A549 (cell line): ENCODE results near the gene RNF38. TPM values are rescaled to one million over a fixed set of nuclear protein-coding genes. Genes with fewer than 3 reads are reported as not detected.
"Not testable (repeated sequence)": the region's sequence is repeated elsewhere in the genome, so short reads cannot be mapped to it uniquely, and the experiment has no call there.

Source experiments
- ATAC-seq, 2 experiments: fragments of 200-7000 bp in 1 of 2; fragments of >200 bp in 1 of 2; cut with Nextera tagmentation in 1 of 2; cut with Tn5 transposase in 1 of 2; 3 replicates each; pipeline versions ENCODE4 v1.8.0 to v1.9.1; 2018 to 2020; ENCODE audit warnings: mild to moderate bottlenecking in 1 of 2, moderate library complexity in 1 of 2
- CTCF ChIA-PET: fragments of 300-600 bp; sonication (Branson Sonifier 250); formaldehyde crosslinking; extraction: SDS; loops from one replicate; lab custom pipeline; 2021; ENCODE audit warnings: antibody characterized with exemption, inconsistent platforms; lab: Yijun Ruan, JAX
- POLR2A ChIA-PET: fragments of 350-600 bp; formaldehyde crosslinking; extraction: SDS; loops from one replicate; lab custom pipeline; 2021; ENCODE audit warnings: antibody characterized with exemption, inconsistent platforms; lab: Yijun Ruan, JAX
- DNase-seq, 2 experiments: peaks; one replicate each; pipeline versions ENCODE4 v3.0.0 to v3.0.0-alpha.2; 2011 to 2016; ENCODE audit warnings: low read depth in 1 of 2, low spot score in 1 of 2
- FAIRE-seq: peaks from 2 replicates; lab custom pipeline; 2011; peaks lifted over from hg19 to GRCh38; lab: Jason Lieb, UNC
- H3K27ac ChIP-seq, 2 experiments: fragments of >200 bp; sonication (Bioruptor Twin); formaldehyde crosslinking; 3 replicates each; pipeline ENCODE4 v1.5.1; 2016 to 2017
- H3K4me1 ChIP-seq: fragments of >200 bp; sonication (Bioruptor Twin); formaldehyde crosslinking; 3 replicates; pipeline ENCODE4 v1.6.1; 2016
- H3K4me2 ChIP-seq: fragments of >200 bp; sonication (Bioruptor Twin); formaldehyde crosslinking; 3 replicates; pipeline ENCODE4 v1.6.1; 2016
- H3K4me3 ChIP-seq: fragments of >200 bp; sonication (Bioruptor Twin); formaldehyde crosslinking; 3 replicates; pipeline ENCODE4 v1.5.1; 2016
- H3K9me3 ChIP-seq: fragments of >200 bp; sonication (Bioruptor Twin); formaldehyde crosslinking; 3 replicates; pipeline ENCODE4 v1.6.1; 2016
- CBX2 ChIP-seq: fragments of 200-600 bp; sonication (generic); IDR thresholded peaks from 2 replicates; pipeline ENCODE4 v1.6.1; 2016; ENCODE audit warnings: low read depth, mild to moderate bottlenecking, borderline replicate concordance
- EHF ChIP-seq: fragments of 250-450 bp; sonication (Bioruptor Pico); IDR thresholded peaks from 2 replicates; pipeline ENCODE4 v1.5.0; 2020; ENCODE audit warnings: mild to moderate bottlenecking
- ELK1 ChIP-seq: fragments of 150-350 bp; IDR thresholded peaks from 2 replicates; pipeline ENCODE4 v1.6.1; 2014; ENCODE audit warnings: low read depth, mild to moderate bottlenecking, low read length
- FOSB ChIP-seq: fragments of 250-450 bp; sonication (Bioruptor Pico); IDR thresholded peaks from 2 replicates; pipeline ENCODE4 v1.5.0; 2020; ENCODE audit warnings: mild to moderate bottlenecking, moderate library complexity
- GATA3 ChIP-seq: IDR thresholded peaks from 2 replicates; pipeline ENCODE4 v1.6.1; 2012; ENCODE audit warnings: borderline replicate concordance
- HES2 ChIP-seq: fragments of >200 bp; sonication (Bioruptor Twin); formaldehyde crosslinking; IDR thresholded peaks from 2 replicates; pipeline ENCODE4 v1.6.1; 2016
- HMGXB4 ChIP-seq: fragments of 250-450 bp; sonication (Bioruptor Pico); IDR thresholded peaks from 2 replicates; pipeline ENCODE4 v1.5.0; 2021; ENCODE audit warnings: mild to moderate bottlenecking, moderate library complexity, borderline replicate concordance
- HOXB13 ChIP-seq: fragments of 250-450 bp; sonication (Bioruptor Pico); IDR thresholded peaks from 2 replicates; pipeline ENCODE4 v1.5.0; 2020; ENCODE audit warnings: low read depth, mild to moderate bottlenecking, moderate library complexity
- JUN ChIP-seq, 2 experiments: fragments of >200 bp; sonication (Bioruptor Twin); formaldehyde crosslinking; IDR thresholded peaks; 2 replicates in 1 of 2; 3 replicates in 1 of 2; pipeline ENCODE4 v1.6.1; 2016 to 2017
- JUNB ChIP-seq: fragments of >200 bp; sonication (Bioruptor Twin); formaldehyde crosslinking; IDR thresholded peaks from 2 replicates; pipeline ENCODE4 v1.6.1; 2016
- MAFK ChIP-seq: fragments of 450-650 bp; IDR thresholded peaks from 2 replicates; pipeline ENCODE4 v1.6.1; 2014; ENCODE audit not compliant: partially characterized antibody
- MAX ChIP-seq: IDR thresholded peaks from 2 replicates; pipeline ENCODE4 v1.6.1; 2012
- MYC ChIP-seq: IDR thresholded peaks from 2 replicates; pipeline ENCODE4 v1.6.1; 2012; ENCODE audit warnings: mild to moderate bottlenecking, inconsistent platforms, low read length, improper control_type of control experiment, borderline replicate concordance
- NPAS2 ChIP-seq: fragments of 250-450 bp; sonication (Bioruptor Pico); IDR thresholded peaks from 2 replicates; pipeline ENCODE4 v1.8.0; 2022; ENCODE audit warnings: mild to moderate bottlenecking, moderate library complexity, borderline replicate concordance
- PHF8 ChIP-seq: fragments of 200-600 bp; sonication (generic); IDR thresholded peaks from 2 replicates; pipeline ENCODE4 v1.6.1; 2016; ENCODE audit warnings: low read depth, mild to moderate bottlenecking, antibody characterized with exemption, moderate library complexity, borderline replicate concordance
- POLR2A ChIP-seq: IDR thresholded peaks from 2 replicates; pipeline ENCODE4 v1.6.1; 2012; ENCODE audit warnings: mild to moderate bottlenecking, low read length
- RAD21 ChIP-seq, 2 experiments: fragments of >200 bp in 1 of 2; sonication (Bioruptor Twin) in 1 of 2; formaldehyde crosslinking in 1 of 2; IDR thresholded peaks in 1 of 2; conservative IDR thresholded peaks in 1 of 2; 2 replicates in 1 of 2; 3 replicates in 1 of 2; pipeline ENCODE4 v1.6.1; 2012 to 2018; ENCODE audit warnings: inconsistent platforms in 1 of 2
- RCOR1 ChIP-seq: fragments of 150-350 bp; IDR thresholded peaks from 2 replicates; pipeline ENCODE4 v1.6.1; 2014; ENCODE audit warnings: antibody characterized with exemption, low read length, low read depth
- SMC3 ChIP-seq: fragments of >200 bp; sonication (Bioruptor Twin); formaldehyde crosslinking; IDR thresholded peaks from 3 replicates; pipeline ENCODE4 v1.6.1; 2018; ENCODE audit warnings: inconsistent platforms
- TFCP2L1 ChIP-seq: fragments of 250-450 bp; sonication (Bioruptor Pico); IDR thresholded peaks from 2 replicates; pipeline ENCODE4 v1.5.0; 2021; ENCODE audit warnings: mild to moderate bottlenecking
- ZC3H11A ChIP-seq: fragments of 450-650 bp; IDR thresholded peaks from 2 replicates; pipeline ENCODE4 v1.6.1; 2014; ENCODE audit warnings: antibody characterized with exemption, mild to moderate bottlenecking
- ZNF302 ChIP-seq: fragments of 250-450 bp; sonication (Bioruptor Pico); IDR thresholded peaks from 2 replicates; pipeline ENCODE4 v1.9.0; 2021; ENCODE audit warnings: inconsistent platforms, mild to moderate bottlenecking, moderate library complexity
- ZSCAN20 ChIP-seq: fragments of 250-450 bp; sonication (Bioruptor Pico); IDR thresholded peaks from 2 replicates; pipeline ENCODE4 v1.8.0; 2022; ENCODE audit warnings: mild to moderate bottlenecking, moderate library complexity
- WGBS: methylation state at CpG from one replicate; pipeline ENCODE4 v1.1.6; 2017; ENCODE audit errors: missing lambda C conversion rate; 5-methylcytosine and 5-hydroxymethylcytosine counted together
- polyA plus RNA-seq, 4 experiments: library from polyadenylated mRNA; depleted of rRNA in 3 of 4; stranded (reverse); fragments of >200 nt; fragmentation: RNase III in 1 of 4; extraction: RNeasy Plus Mini Kit Qiagen cat#74134 plus additional on column Dnase treatment in 1 of 4; gene quantifications; 2 replicates in 3 of 4; 3 replicates in 1 of 4; pipeline ENCODE4 v1.2.3, GENCODE V29; 2011 to 2017

Gene RNF38
- polyA plus RNA-seq, 2 of the 4 experiments (the other 2 are of a cell fraction) = 8.7 to 13.2 TPM

GRCh38 chr9:36389590-36389989, 10.5 kb downstream of the RNF38 start (continued):
- TF ChIP-seq HMGXB4 (CRISPR knock-in tag) (no peak), PHF8 (no peak), ZNF302 (CRISPR knock-in tag) (no peak), POLR2A (no peak), SMC3 (no peak), MAFK (no peak), MYC (no peak)

GRCh38 chr9:36386396-36386965, 13.6 kb downstream of the RNF38 start:
- ATAC-seq, H3K4me2 ChIP-seq, DNase-seq, H3K9me3 ChIP-seq, H3K4me3 ChIP-seq, H3K4me1 ChIP-seq, FAIRE-seq, POLR2A ChIA-PET, H3K27ac ChIP-seq: not testable (repeated sequence)
- CTCF ChIA-PET = interaction anchor here (0.7 to 1.1 kb wide), 2 partner anchors 10 to 21 kb away, joined by 3 read pairs; no protein-coding TSS in a partner anchor
- WGBS = 90% methylated on average over 7 of the region's 7 CpGs

GRCh38 chr9:36382484-36382883, 17.6 kb downstream of the RNF38 start:
- DNase-seq = no peak
- CTCF ChIA-PET = no interaction called here
- TF ChIP-seq NPAS2 (no peak), JUNB (no peak), TFCP2L1 (CRISPR knock-in tag) (no peak), ZC3H11A (no peak), SMC3 (no peak), RCOR1 (no peak), CBX2 (no peak), RAD21 (conservative IDR thresholded peaks at IDR 0.05 in 1 of 2, IDR thresholded peaks at IDR 0.05 in 1 of 2) (no peak), EHF (CRISPR knock-in tag) (no peak), JUN (IDR thresholded peaks at IDR 0.05) (no peak), ZNF302 (CRISPR knock-in tag) (no peak), HOXB13 (CRISPR knock-in tag) (no peak), ZSCAN20 (CRISPR knock-in tag) (no peak), GATA3 (no peak), HMGXB4 (CRISPR knock-in tag) (no peak), ELK1 (no peak), FOSB (no peak), HES2 (no peak), MAX (no peak)
- TF ChIP-seq, all 56 proteins: peak for 0
- Histone ChIP-seq H3K4me3 (no peak overlapping the region), H3K4me1 (0 out of 3 replicates have a peak, but pooled peaks cover 7% of the 10 kb centered on the region), H3K9me3 (no peaks in the 10 kb centered on the region), H3K27ac (no peak overlapping the region), H3K4me2 (no peak overlapping the region)
- ATAC-seq (no peak), FAIRE-seq (no peak)
- POLR2A ChIA-PET = no interaction called here
